Measurements from ENCODE around the gene SYNM. TPM values are rescaled to one million over a fixed set of nuclear protein-coding genes. Genes with fewer than 3 reads are reported as not detected.

The SYNM gene
- total RNA-seq, 1 donor from 2014 or later: 5.5 TPM

GRCh38 chr15:99148851-99149276 is 44.0 kb downstream of the SYNM start:
- Mint-ChIP-seq H3K27ac (ENCODE audit: unreplicated experiment) (no peak overlapping the region), H3K9me3 (ENCODE audit: unreplicated experiment) (no peaks in the 10 kb centered on the region), H3K36me3 (ENCODE audit: unreplicated experiment) (peaks cover 39% of the 10 kb centered on the region), H3K4me3 (ENCODE audit: unreplicated experiment) (no peak overlapping the region), H3K27me3 (ENCODE audit: unreplicated experiment) (no peaks in the 10 kb centered on the region), H3K4me1 (ENCODE audit: unreplicated experiment) (peaks cover 3% of the 10 kb centered on the region)
- DNase-seq (ENCODE audit: extremely low spot score, unreplicated experiment): no peak
- TF ChIP-seq, protein P1, sequence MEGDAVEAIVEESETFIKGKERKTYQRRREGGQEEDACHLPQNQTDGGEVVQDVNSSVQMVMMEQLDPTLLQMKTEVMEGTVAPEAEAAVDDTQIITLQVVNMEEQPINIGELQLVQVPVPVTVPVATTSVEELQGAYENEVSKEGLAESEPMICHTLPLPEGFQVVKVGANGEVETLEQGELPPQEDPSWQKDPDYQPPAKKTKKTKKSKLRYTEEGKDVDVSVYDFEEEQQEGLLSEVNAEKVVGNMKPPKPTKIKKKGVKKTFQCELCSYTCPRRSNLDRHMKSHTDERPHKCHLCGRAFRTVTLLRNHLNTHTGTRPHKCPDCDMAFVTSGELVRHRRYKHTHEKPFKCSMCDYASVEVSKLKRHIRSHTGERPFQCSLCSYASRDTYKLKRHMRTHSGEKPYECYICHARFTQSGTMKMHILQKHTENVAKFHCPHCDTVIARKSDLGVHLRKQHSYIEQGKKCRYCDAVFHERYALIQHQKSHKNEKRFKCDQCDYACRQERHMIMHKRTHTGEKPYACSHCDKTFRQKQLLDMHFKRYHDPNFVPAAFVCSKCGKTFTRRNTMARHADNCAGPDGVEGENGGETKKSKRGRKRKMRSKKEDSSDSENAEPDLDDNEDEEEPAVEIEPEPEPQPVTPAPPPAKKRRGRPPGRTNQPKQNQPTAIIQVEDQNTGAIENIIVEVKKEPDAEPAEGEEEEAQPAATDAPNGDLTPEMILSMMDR (IDR thresholded peaks at IDR 0.05): no peak

DNA sequence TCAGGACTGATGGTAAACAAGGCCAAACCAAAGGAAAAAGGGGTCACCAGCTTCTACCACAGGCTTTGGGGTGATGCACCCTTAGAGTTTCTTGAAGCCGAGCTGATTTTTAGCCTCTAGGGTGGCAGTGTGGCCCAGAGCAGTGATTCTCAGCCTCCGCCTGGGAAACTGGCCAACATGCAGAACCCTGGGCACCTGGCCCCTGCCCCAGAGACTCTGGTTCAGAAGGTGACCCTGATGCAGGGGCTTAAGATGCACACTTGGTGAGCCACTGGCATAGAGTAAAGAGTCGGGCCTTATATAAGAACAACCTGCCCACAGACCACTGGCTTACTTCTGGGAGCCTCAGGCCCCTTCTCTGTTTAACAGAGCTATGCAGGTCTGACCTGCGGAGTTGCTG is 44.5 kb downstream of the SYNM start:
- TF ChIP-seq, protein P1 (IDR thresholded peaks at IDR 0.05): no peak
- Mint-ChIP-seq H3K27ac (ENCODE audit: unreplicated experiment) (no peak overlapping the region), H3K4me1 (ENCODE audit: unreplicated experiment) (peaks cover 2% of the 10 kb centered on the region)

GRCh38 chr15:99151156-99151555 is 46.3 kb downstream of the SYNM start:
- peaks cover 9% of the 10 kb centered on the region for H3K4me1 Mint-ChIP-seq (ENCODE audit: unreplicated experiment)
- no peak for DNase-seq (ENCODE audit: extremely low spot score, unreplicated experiment)
- TF ChIP-seq, protein P1 (IDR thresholded peaks at IDR 0.05): no peak

More for the DNA sequence above, 44.5 kb downstream of the SYNM start:
- no peak for DNase-seq (ENCODE audit: extremely low spot score, unreplicated experiment)
- no peaks in the 10 kb centered on the region for H3K27me3 Mint-ChIP-seq (ENCODE audit: unreplicated experiment)
- peaks cover 42% of the 10 kb centered on the region for H3K36me3 Mint-ChIP-seq (ENCODE audit: unreplicated experiment)
- H3K4me3 Mint-ChIP-seq (ENCODE audit: unreplicated experiment): no peak overlapping the region
- no peaks in the 10 kb centered on the region for H3K9me3 Mint-ChIP-seq (ENCODE audit: unreplicated experiment)

DNA sequence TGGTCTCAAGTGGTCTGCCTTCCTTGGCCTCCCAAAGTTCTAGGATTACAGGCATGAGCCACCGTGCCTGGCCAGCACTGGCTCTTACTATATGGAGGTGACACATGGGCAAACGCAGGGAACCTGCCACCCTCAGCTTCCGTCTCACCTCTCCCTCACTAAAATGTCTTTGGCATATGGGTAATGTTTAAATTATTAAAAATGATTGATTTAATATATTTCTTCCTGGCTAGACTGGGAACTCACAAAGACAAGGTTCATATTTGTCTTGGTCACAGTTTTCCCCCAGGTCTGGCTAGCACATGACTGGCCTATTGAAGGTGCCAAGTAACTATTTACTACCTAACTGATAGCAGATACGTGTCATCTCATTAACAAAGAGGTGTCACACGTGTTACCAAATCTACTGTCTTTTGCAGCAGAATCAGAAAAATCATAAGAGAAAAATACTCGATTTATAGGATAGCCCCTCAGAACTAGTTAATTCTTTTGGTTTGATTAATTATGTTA is 48.2 kb downstream of the SYNM start:
- Mint-ChIP-seq H3K9me3 (ENCODE audit: unreplicated experiment) (no peaks in the 10 kb centered on the region), H3K4me1 (ENCODE audit: unreplicated experiment) (peaks cover 27% of the 10 kb centered on the region), H3K27ac (ENCODE audit: unreplicated experiment) (no peak overlapping the region), H3K36me3 (ENCODE audit: unreplicated experiment) (peaks cover 42% of the 10 kb centered on the region), H3K4me3 (ENCODE audit: unreplicated experiment) (no peak overlapping the region), H3K27me3 (ENCODE audit: unreplicated experiment) (no peaks in the 10 kb centered on the region)
- TF ChIP-seq, protein P1 (IDR thresholded peaks at IDR 0.05): no peak
- no peak for DNase-seq (ENCODE audit: extremely low spot score, unreplicated experiment)

More at GRCh38 chr15:99151156-99151555, 46.3 kb downstream of the SYNM start:
- no peaks in the 10 kb centered on the region for H3K9me3 Mint-ChIP-seq (ENCODE audit: unreplicated experiment)
- no peak overlapping the region for H3K27ac Mint-ChIP-seq (ENCODE audit: unreplicated experiment)
- peaks cover 41% of the 10 kb centered on the region for H3K36me3 Mint-ChIP-seq (ENCODE audit: unreplicated experiment)
- H3K4me3 Mint-ChIP-seq (ENCODE audit: unreplicated experiment): no peak overlapping the region
- no peaks in the 10 kb centered on the region for H3K27me3 Mint-ChIP-seq (ENCODE audit: unreplicated experiment)

DNA sequence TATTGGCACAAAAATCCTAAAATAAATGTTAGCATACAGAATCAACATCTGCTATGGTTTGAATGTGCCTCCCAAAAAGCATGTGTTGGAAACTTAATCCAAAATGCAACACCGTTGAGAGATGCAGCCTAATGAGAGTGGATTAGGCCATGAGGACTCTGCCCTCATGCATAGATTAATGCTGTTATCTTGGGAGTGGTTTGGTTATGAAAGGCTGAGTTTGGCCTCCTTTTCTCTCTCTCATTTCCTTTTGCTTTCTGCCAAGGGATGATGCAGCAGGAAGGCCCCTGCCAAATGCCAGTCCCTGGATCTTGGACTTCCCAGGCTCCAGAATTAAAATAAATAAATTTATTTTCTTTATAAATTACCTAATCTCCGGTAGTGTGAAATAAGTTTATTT is 49.4 kb downstream of the SYNM start:
- Mint-ChIP-seq H3K27ac (ENCODE audit: unreplicated experiment) (no peak overlapping the region), H3K27me3 (ENCODE audit: unreplicated experiment) (no peaks in the 10 kb centered on the region), H3K36me3 (ENCODE audit: unreplicated experiment) (peaks cover 50% of the 10 kb centered on the region), H3K9me3 (ENCODE audit: unreplicated experiment) (no peaks in the 10 kb centered on the region), H3K4me1 (ENCODE audit: unreplicated experiment) (peaks cover 28% of the 10 kb centered on the region), H3K4me3 (ENCODE audit: unreplicated experiment) (no peak overlapping the region)
- no peak for DNase-seq (ENCODE audit: extremely low spot score, unreplicated experiment)
- TF ChIP-seq, protein P1 (IDR thresholded peaks at IDR 0.05): no peak

Data from osteocyte (in vitro differentiated cells).